SK-N-SH (cell line): ENCODE measurements around the gene SLC26A4. TPM values are rescaled to one million over a fixed set of nuclear protein-coding genes. Genes with fewer than 3 reads are reported as not detected.

Experiments
- CTCF ChIA-PET: fragments of 300-600, 350-600 bp; formaldehyde crosslinking; extraction: SDS; loops from one replicate; lab custom pipeline; 2021; lab: Yijun Ruan, JAX
- POLR2A ChIA-PET: fragments of 350-600 bp; sonication (Branson Sonifier 250); formaldehyde crosslinking; extraction: SDS; loops from one replicate; lab custom pipeline; 2020; ENCODE audit warnings: antibody characterized with exemption, inconsistent platforms; lab: Yijun Ruan, JAX
- DNase-seq: peaks from one replicate; pipeline ENCODE4 v3.0.0; 2012
- H2AFZ ChIP-seq: fragments of 200-600 bp; sonication (generic); 2 replicates; pipeline ENCODE4 v1.8.1; 2016; ENCODE audit warnings: antibody characterized with exemption, mild to moderate bottlenecking, low read depth
- H3F3A ChIP-seq: fragments of 200-600 bp; sonication (generic); replicated peaks from 2 replicates; pipeline ENCODE3; 2016; ENCODE audit warnings: antibody characterized with exemption, mild to moderate bottlenecking; ENCODE audit not compliant: insufficient read depth
- H3K27ac ChIP-seq, 2 experiments: fragments of 200-500 bp in 1 of 2; fragments of 200-600 bp in 1 of 2; sonication (Bioruptor generic) in 1 of 2; sonication (generic), shearing (Covaris generic) in 1 of 2; 2 replicates each; pipeline versions ENCODE4 v1.5.1 to v1.6.1; 2014 to 2016; ENCODE audit warnings: low read depth in 2 of 2, inconsistent platforms in 1 of 2, low read length in 1 of 2, mild to moderate bottlenecking in 1 of 2, mixed read lengths in 1 of 2
- H3K27me3 ChIP-seq: fragments of 200-600 bp; sonication (generic), shearing (Covaris generic); 2 replicates; pipeline ENCODE4 v1.6.1; 2016; ENCODE audit warnings: mixed run types; ENCODE audit not compliant: insufficient read depth
- H3K36me3 ChIP-seq, 2 experiments: fragments of 200-500 bp in 1 of 2; fragments of 200-600 bp in 1 of 2; sonication (Bioruptor generic) in 1 of 2; sonication (generic) in 1 of 2; replicated peaks in 1 of 2; 2 replicates each; pipeline versions ENCODE3 to v1.5.1; 2014 to 2016; ENCODE audit warnings: low read length in 1 of 2, mild to moderate bottlenecking in 1 of 2; ENCODE audit not compliant: insufficient read depth in 2 of 2, control insufficient read depth in 1 of 2
- H3K4me1 ChIP-seq, 2 experiments: fragments of 200-500 bp in 1 of 2; fragments of 200-600 bp in 1 of 2; sonication (Bioruptor generic) in 1 of 2; sonication (generic), shearing (Covaris generic) in 1 of 2; 2 replicates each; pipeline versions ENCODE4 v1.5.1 to v1.6.1; 2014 to 2016; ENCODE audit warnings: low read depth in 1 of 2, low read length in 1 of 2, mixed run types in 1 of 2; ENCODE audit not compliant: insufficient read depth in 2 of 2, control insufficient read depth in 1 of 2
- H3K4me2 ChIP-seq: fragments of 200-600 bp; sonication (generic), shearing (Covaris generic); 2 replicates; pipeline ENCODE4 v1.6.1; 2017; ENCODE audit warnings: mixed run types
- H3K4me3 ChIP-seq, 2 experiments: fragments of 200-500 bp in 1 of 2; fragments of 200-600 bp in 1 of 2; sonication (Bioruptor generic) in 1 of 2; sonication (generic), shearing (Covaris generic) in 1 of 2; 2 replicates each; pipeline versions ENCODE4 v1.5.1 to v1.8.1; 2014 to 2016; ENCODE audit warnings: low read depth in 2 of 2, inconsistent platforms in 1 of 2, low read length in 1 of 2, mild to moderate bottlenecking in 1 of 2, mixed read lengths in 1 of 2, moderate library complexity in 1 of 2
- H3K79me2 ChIP-seq: fragments of 200-600 bp; sonication (generic); 2 replicates; pipeline ENCODE4 v1.8.1; 2017; ENCODE audit warnings: mild to moderate bottlenecking; ENCODE audit not compliant: insufficient read depth
- H3K9ac ChIP-seq: fragments of 200-600 bp; sonication (generic); 2 replicates; pipeline ENCODE4 v1.6.1; 2017; ENCODE audit warnings: mixed run types
- H3K9me2 ChIP-seq: fragments of 200-600 bp; sonication (generic); 2 replicates; pipeline ENCODE4 v1.6.1; 2017; ENCODE audit warnings: mixed run types
- H3K9me3 ChIP-seq: fragments of 200-600 bp; sonication (generic); 2 replicates; pipeline ENCODE4 v1.6.1; 2017; ENCODE audit warnings: mixed run types, mild to moderate bottlenecking, moderate library complexity
- H4K20me1 ChIP-seq: fragments of 200-600 bp; sonication (generic); 2 replicates; pipeline ENCODE4 v1.6.1; 2017; ENCODE audit warnings: mild to moderate bottlenecking, mixed run types; ENCODE audit not compliant: insufficient read depth
- ELF1 ChIP-seq: IDR thresholded peaks from 2 replicates; pipeline ENCODE4 v1.4.0; 2012
- EP300 ChIP-seq, 2 experiments: IDR thresholded peaks; 2 replicates each; pipeline versions ENCODE4 v1.4.0 to v1.6.1; 2012; ENCODE audit warnings: borderline replicate concordance in 1 of 2, low read depth in 1 of 2, low read length in 1 of 2
- EZH2phosphoT487 ChIP-seq: fragments of 200-600 bp; sonication (generic); IDR thresholded peaks from 2 replicates; pipeline ENCODE4 v1.6.1; 2017; ENCODE audit warnings: low read depth, mixed run types, mild to moderate bottlenecking, antibody characterized with exemption, moderate library complexity, borderline replicate concordance
- FOSL2 ChIP-seq: IDR thresholded peaks from 2 replicates; pipeline ENCODE4 v1.4.0; 2012; ENCODE audit warnings: low read depth, mild to moderate bottlenecking, moderate library complexity, borderline replicate concordance
- FOXM1 ChIP-seq: IDR thresholded peaks from 2 replicates; pipeline ENCODE4 v1.4.0; 2012; ENCODE audit warnings: low read depth, mild to moderate bottlenecking
- GABPA ChIP-seq: IDR thresholded peaks from 2 replicates; pipeline ENCODE4 v1.4.0; 2012; ENCODE audit warnings: low read depth, mild to moderate bottlenecking
- IRF3 ChIP-seq: fragments of 150-350 bp; IDR thresholded peaks from 2 replicates; pipeline ENCODE4 v1.6.1; 2016; ENCODE audit warnings: mild to moderate bottlenecking, low read depth, low read length
- JUND ChIP-seq: IDR thresholded peaks from 2 replicates; pipeline ENCODE4 v1.4.0; 2012
- MEF2A ChIP-seq: IDR thresholded peaks from 2 replicates; pipeline ENCODE4 v1.4.0; 2012; ENCODE audit warnings: low read depth, borderline replicate concordance
- NFIC ChIP-seq: IDR thresholded peaks from 2 replicates; pipeline ENCODE4 v1.4.0; 2012; ENCODE audit warnings: borderline replicate concordance
- PBX3 ChIP-seq: IDR thresholded peaks from 2 replicates; pipeline ENCODE4; 2012
- RAD21 ChIP-seq: IDR thresholded peaks from 2 replicates; pipeline ENCODE4 v1.6.1; 2012; ENCODE audit warnings: mild to moderate bottlenecking, low read length
- RCOR1 ChIP-seq: fragments of 150-350 bp; IDR thresholded peaks from 2 replicates; pipeline ENCODE4 v1.6.1; 2017; ENCODE audit warnings: antibody characterized with exemption, low read length
- SIN3A ChIP-seq: IDR thresholded peaks from 2 replicates; pipeline ENCODE4 v1.6.1; 2012; ENCODE audit warnings: low read depth, mild to moderate bottlenecking, low read length, moderate library complexity, borderline replicate concordance
- SMC3 ChIP-seq: IDR thresholded peaks from 2 replicates; pipeline ENCODE4 v1.6.1; 2012; ENCODE audit warnings: low read depth, low read length, improper control_type of control experiment
- YY1 ChIP-seq: IDR thresholded peaks from 2 replicates; pipeline ENCODE4 v1.4.0; 2012; ENCODE audit warnings: low read depth, mild to moderate bottlenecking
- WGBS: methylation state at CpG from one replicate; pipeline ENCODE4 v1.1.6; 2017; ENCODE audit warnings: low lambda C conversion rate; 5-methylcytosine and 5-hydroxymethylcytosine counted together
- polyA plus RNA-seq, 3 experiments: library from polyadenylated mRNA; depleted of rRNA; stranded (reverse); fragments of >200 nt; gene quantifications; 2 replicates each; pipeline ENCODE4 v1.2.3, GENCODE V29; 2012
- TF ChIP-seq, protein P1 (sequence below): fragments of 150-350 bp; IDR thresholded peaks from 2 replicates; pipeline ENCODE4 v1.6.1; 2017; ENCODE audit warnings: antibody characterized with exemption, low read length, low read depth, borderline replicate concordance

Gene SLC26A4
- polyA plus RNA-seq, 1 of the 3 experiments (the other 2 are of a cell fraction): 0.61 TPM

DNA sequence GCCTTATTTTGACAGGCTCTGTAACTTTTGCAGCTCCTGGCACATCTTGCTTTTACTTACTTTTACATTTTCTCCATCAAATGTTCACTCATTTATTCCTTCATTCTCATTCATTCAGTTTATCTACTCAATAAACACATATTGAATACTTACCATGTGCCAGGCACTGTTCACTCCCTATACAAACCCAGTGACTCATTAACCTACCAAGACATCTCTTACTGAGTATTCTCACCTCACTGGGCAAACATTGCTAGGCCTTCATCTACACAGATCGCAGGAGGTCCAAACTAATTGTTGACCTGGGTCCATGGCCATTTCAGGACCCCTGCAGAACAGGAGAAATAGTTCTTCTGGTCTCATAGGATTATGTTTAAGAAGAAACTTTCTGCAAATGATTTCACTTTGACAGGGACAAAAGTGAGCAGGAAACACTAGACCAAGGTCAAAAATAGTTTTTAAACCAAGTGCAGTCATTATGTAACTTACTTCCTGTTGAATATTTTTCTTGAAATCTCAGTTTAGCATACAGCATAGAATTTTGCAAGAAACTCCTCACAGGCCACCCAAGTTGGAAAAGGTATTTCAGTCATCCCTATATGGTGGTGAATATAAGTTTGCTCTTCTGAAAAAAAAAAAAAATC is 17.6 kb downstream of the SLC26A4 start:
- 90% methylated on average over 1 of the region's 1 CpG for WGBS
- Histone ChIP-seq H3K9me3 (no peaks in the 10 kb centered on the region), H3K36me3 (no peaks in the 10 kb centered on the region), H4K20me1 (no peaks in the 10 kb centered on the region), H3F3A (no peaks in the 10 kb centered on the region), H3K79me2 (no peaks in the 10 kb centered on the region), H3K9ac (no peak overlapping the region), H3K9me2 (no peaks in the 10 kb centered on the region), H3K27ac (no peak overlapping the region), H3K27me3 (no peaks in the 10 kb centered on the region), H2AFZ (no peak overlapping the region), H3K4me3 (no peak overlapping the region), H3K4me2 (no peak overlapping the region), H3K4me1 (no peaks in the 10 kb centered on the region; a peak in 1 of 4 replicates)
- no peak for DNase-seq
- CTCF ChIA-PET: interaction anchor here (0.6 kb wide), 1 partner anchor 510 kb away, joined by 3 read pairs; no protein-coding TSS in a partner anchor
- TF ChIP-seq YY1: no peak
- TF ChIP-seq, protein P1, sequence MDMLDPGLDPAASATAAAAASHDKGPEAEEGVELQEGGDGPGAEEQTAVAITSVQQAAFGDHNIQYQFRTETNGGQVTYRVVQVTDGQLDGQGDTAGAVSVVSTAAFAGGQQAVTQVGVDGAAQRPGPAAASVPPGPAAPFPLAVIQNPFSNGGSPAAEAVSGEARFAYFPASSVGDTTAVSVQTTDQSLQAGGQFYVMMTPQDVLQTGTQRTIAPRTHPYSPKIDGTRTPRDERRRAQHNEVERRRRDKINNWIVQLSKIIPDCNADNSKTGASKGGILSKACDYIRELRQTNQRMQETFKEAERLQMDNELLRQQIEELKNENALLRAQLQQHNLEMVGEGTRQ: no peak
- TF ChIP-seq ELF1: no peak
- TF ChIP-seq EP300 (IDR thresholded peaks at IDR 0.05; ENCODE audit: borderline replicate concordance in 1 of 2, low read depth in 1 of 2, low read length in 1 of 2): no peak
- no peak for TF ChIP-seq PBX3
- no peak for TF ChIP-seq JUND
- no peak for TF ChIP-seq GABPA
- no peak for TF ChIP-seq MEF2A
- TF ChIP-seq EZH2phosphoT487: no peak
- no peak for TF ChIP-seq RAD21
- TF ChIP-seq NFIC: no peak
- no peak for TF ChIP-seq FOXM1
- no peak for TF ChIP-seq SMC3
- TF ChIP-seq SIN3A: no peak
- no peak for TF ChIP-seq IRF3
- no peak for TF ChIP-seq FOSL2
- no peak for TF ChIP-seq RCOR1
- POLR2A ChIA-PET: no interaction called here
